Measurements from ENCODE around the gene CIB2.
A peak's percentile ranks its signal among the peaks of the same experiment; 100 is the strongest.

CIB2 gene

DNA sequence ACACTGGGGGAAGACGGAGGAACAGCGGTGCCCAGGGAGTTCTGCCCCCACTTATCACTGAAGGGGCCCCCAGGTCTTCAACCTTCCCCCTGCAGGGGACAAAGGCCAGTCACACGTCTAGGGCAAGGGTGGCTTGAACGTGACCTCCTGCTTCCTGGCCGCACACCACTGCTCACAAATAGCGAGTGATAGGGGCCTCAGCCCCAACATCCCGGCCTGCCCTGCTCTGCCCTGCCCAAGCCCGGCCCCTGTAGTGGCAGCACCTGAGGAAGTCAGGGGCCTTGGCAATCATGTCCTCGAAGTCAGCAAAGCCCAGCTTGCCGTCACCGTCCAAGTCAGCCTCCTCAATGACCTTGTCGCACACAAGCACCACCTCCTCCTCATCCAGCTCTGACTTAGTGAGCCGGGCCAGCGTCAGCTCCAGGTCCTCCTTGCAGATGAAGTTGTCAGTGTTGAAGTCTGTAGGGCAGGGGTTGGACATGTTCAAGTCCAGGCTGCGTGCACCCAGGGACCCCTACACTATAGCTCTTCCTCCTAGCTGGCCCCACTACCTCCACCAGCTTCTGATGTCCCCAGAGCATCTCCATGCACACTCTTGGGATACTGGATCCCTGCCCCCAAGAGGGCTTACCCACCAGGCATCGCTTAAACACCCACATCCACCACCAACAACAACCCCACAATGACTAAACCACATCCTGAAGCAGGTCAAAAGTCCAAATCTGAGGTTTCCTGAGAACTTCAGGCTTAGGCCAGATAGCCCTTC lies 25.6 kb downstream of the CIB2 start:
- DNase-seq = peak in 1 of 5 experiments; percentile 67

DNA sequence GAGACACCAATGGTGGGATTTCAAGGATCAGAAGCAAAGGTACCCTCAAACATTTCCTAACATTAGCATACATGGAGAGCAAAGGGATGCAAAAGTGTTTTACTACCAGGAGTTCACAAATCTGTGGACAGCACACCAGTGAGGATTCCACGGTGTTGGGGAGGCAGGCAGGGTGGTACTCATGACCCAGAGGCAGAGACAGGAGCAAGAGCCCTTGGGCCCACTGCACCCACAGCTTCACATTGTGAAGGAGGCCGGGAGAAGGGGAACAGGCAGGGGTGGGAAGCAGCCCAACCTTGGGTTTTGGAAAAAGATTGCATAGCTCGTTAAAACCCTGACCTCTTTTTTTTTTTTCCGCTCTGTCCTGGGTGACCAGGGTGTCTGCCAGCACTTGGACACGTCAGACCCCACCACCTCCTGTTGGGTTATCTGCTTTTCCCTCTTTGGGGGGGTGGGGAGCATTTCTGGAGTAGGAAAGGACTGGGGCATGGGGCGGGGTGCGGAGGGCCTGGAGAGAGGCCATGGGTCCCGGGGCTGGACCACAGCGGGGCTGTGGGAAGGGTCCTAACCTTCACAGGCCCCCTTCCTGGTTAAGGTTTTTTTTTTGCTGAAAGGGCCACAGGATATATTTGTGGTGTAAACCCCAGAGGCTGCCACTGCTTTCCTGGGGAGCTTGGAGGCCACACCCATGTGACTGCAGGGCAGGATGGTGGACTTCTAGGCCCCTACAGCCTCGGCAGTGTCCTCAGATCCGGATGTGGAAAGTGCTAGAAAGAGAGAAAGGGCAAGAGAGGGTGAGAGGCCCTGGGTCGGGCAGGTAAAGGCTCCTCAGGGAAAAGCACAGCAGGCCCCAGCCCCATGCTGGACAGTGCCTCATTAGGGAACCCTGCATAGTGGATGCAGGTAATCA lies 26.4 kb downstream of the CIB2 start:
- peak in 1 of 5 experiments; percentile 63 for DNase-seq

GRCh38 chr15:78104119-78104479 lies 27.1 kb downstream of the CIB2 start:
- DNase-seq = no peak

- DNase-seq = peak in 3 of 5 experiments; percentile 26 to 92 (median 53)
Measured at GRCh38 chr15:78103406-78104118, 27.7 kb downstream of the CIB2 start.

- DNase-seq = no peak
Measured at GRCh38 chr15:78102741-78103140, 28.5 kb downstream of the CIB2 start.

- no peak for DNase-seq
Measured at GRCh38 chr15:78102211-78102610, 29.0 kb downstream of the CIB2 start.

- no peak for DNase-seq
Measured at GRCh38 chr15:78101423-78102105, 29.7 kb downstream of the CIB2 start.

DNA sequence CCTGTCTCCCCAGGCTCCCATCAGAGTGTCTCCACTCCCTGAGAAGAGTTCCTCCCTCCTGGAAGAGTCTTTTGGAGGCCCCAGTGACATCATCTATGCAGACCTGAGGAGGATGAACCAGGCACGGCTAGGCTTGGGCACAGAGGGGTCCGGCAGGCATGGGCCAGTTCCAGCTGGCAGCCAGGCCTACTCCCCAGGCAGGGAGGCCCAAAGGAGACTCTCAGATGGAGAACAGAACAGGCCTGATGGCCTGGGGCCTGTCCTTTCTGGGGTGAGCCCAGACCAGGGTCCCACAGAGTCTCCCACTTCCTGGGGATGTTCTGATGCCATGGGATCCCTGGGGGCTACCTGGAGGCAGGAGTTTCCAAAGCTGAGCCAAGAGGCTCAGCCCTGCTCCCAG lies 30.4 kb downstream of the CIB2 start:
- no peak for DNase-seq

DNA sequence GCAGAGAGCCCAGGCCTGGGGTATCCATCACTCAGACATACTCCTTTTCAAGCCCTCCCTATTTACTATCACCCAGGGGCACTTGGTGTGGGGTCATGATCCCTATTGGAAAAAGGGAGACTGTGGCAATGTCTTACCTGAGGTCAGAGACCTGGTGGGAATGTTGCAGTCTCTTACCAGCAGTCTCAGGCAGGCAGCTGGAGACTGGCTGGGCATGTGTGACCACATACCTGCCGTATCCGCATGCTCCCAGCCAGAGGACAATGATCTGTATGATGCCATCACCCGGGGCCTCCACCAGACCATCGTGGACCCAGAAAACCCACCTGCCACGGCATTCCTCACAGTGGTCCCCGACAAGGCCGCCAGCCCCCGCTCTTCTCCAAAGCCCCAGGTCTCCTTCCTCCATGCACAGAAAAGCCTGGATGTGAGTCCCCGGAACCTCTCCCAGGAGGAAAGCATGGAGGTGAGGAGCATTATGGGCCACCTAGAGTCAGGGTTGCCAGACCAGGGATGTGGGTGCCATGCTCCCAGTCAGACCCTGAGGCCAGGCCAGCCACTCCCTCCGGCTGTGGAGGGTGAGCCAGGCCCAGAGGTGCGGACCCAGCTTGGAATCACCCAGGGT lies 33.0 kb downstream of the CIB2 start:
- DNase-seq = no peak

GRCh38 chr15:78097667-78098066 lies 33.6 kb downstream of the CIB2 start:
- no peak for DNase-seq

- no peak for DNase-seq
Measured at GRCh38 chr15:78093242-78094020, 37.8 kb downstream of the CIB2 start.

DNA sequence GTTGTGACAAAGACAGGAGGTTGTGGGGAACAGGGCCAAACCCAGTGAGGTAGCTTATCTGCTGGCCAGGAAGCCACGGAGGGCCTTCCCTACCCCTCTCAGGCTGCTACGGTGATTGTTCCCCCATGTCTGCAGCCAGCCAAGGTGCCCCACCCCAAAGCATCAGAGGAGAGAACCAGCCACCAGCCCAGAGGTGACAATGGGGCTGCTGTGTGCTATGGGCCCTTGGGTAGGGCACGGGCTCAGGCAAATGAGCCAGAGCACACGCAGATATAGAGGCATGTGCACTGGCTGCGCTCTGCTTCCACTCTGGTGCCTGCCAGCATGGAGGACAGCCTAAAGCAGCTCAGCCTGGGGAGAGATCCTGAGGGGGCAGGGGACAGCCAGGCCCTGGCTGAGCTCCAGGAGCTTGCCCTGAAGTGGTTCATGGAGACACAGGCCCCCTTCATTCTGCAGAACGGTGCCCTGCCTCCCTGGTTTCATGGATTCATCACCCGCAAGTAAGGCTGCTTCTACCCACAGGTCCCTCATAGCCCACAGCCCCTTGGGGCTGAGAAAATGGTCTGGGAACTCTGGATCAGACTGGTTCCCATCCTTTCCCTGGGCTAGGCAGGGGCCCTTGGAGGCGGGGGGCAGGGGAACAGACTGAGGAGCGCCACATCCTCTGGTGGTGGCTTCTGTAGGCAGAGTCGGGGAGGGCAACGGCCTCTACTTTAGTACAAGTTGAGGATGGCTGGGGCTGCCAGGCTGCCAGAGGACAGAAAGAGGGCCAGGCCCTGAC lies 38.8 kb downstream of the CIB2 start, which contains the start of gene SH2D7:
Gene SH2D7, plus strand, starts transcription at position 301 of the 781 bp plus-strand sequence. Its CDS starts 24 bp downstream, at position 325.
- DNase-seq = no peak

DNA sequence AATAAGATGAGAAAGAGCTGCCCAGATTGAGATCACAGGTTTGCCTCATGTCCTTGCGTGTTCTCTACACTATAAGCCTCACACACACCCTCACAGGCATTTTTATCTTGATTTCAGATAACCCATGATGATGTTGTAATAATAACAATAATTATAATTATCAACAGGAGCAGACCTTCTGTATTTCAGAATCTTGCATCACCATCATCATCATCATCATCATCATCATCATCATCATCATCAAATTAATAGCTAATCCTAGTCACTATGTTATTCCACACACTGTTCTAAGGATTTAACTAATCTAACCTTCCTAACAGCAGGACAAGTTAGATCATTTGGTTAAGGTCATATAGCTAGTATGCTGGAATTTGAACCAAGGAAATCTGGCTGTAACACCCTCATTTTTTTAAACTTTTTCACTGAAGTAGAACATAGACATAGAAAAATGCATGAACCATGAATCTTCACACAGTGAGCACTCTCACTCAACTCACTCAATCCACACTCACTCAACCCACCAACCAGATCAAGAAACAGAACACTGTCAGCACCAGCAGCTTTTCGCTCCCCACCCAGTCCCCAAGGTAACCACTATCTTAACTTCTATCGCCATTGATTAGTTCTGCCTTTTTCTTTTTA lies 40.7 kb downstream of the CIB2 start:
- no peak for DNase-seq

GRCh38 chr15:78088773-78089080 lies 42.5 kb downstream of the CIB2 start:
- DNase-seq = no peak

DNA sequence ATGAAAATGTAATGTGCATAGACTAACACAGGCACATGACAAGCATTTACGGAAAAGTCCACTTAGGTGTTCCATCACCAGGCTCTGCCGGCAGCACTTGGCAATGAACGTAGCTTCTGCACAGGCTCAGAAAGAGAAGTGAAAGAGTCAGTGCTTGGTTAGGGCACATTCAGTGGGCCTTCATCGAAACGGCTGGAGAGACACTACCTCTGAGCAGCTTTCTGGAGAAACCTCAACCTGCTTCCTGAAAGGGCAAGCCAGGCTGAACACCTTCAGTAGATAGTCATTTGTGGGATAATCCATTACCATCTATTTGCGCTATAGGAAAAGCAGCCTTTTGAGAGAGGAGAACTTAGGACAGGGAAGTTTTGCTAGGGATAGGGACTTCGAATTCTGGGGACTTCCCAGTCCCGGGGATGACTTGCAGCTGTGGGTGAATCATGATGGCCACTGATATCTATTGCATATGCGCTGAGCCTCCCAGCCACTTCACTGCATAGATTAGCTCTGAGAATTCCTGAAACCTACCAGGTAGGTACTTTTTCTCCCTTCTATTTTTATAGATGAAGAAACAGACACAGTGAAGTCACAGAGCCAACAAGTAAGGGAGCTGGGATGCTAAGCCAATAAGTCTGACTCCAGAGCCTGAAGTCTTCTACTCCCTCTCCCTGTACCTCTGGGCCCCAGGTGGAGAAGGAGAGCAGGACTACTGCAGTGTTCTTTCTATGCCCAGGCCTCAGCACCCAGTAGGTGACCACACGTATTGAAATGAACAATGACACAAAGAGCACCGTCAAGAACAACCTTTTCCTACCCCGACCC lies 43.1 kb downstream of the CIB2 start:
- no peak for DNase-seq

- no peak for DNase-seq
Measured at GRCh38 chr15:78085928-78086327, 45.3 kb downstream of the CIB2 start.

GRCh38 chr15:78084449-78084750 lies 46.8 kb downstream of the CIB2 start:
- no peak for DNase-seq

DNA sequence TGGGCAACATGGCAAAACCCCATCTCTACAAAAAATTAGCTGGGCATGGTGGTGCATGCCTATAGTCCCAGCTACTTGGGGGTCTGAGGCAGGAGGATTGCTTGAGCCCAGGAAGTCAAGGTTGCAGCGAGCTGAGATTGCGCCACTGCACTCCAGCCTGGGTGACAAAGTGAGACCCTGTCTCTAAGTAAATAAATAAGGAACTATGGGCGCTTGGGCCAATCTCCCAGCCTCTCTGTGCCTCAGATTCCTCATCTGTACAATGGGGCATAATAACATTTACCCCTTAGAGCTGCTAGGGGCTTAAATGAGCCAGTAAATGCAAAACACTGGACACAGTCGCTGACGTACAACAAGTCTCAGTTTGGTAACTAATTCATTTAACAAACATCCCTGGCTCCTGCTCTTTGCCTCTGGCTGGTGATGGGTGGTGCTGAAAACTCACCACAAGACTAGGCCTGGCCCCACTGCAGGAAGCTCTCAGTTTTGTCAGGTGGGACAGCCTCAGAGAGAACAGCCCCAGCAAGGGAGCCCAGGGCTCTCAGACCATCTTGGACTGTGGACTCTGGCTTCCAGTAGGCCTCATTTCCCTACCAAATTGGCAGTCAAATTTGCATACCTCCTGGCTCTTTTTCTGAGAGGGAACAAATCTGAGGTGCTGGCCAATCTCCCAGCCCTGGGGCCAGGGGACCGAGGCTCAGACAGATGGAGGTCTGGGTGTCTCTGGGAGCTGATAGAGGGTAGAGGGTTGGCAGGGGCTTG lies 47.4 kb downstream of the CIB2 start:
- no peak for DNase-seq

DNA sequence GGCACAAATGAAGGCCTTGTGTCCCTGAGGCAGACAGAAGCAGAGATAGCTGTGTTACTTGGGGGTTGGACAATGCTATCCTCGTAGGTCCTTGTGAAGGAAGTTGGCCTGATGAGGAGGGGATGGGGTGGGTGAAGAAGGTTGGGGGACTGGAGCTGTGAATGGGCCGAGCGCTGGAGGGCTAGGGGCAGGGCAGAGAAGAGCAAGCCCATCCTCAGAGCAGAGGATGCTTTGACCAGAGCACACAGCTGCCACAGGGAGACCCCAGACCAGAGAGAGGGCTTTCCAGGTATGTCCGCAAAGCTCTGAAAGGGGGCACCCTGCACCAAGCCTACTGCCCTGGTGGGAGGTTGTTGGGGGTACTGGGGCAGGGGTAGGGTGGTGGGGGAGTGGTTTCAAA lies 48.1 kb downstream of the CIB2 start:
- no peak for DNase-seq

All from T-helper 2 cell (primary cell).